IPS-18a (cell line): Measurements from ENCODE around the gene ETV2.

Source experiments
- H3K27ac ChIP-seq: one replicate; pipeline ENCODE4 v1.5.1; 2013; ENCODE audit warnings: low read length
- H3K27me3 ChIP-seq: one replicate; pipeline ENCODE4 v1.6.1; 2013; ENCODE audit warnings: mild to moderate bottlenecking, low read length; ENCODE audit not compliant: control insufficient read depth, insufficient read depth
- H3K36me3 ChIP-seq: one replicate; pipeline ENCODE4 v1.6.1; 2013; ENCODE audit warnings: low read depth, low read length; ENCODE audit not compliant: control insufficient read depth
- H3K4me1 ChIP-seq: one replicate; pipeline ENCODE4 v1.6.1; 2013; ENCODE audit warnings: low read depth, low read length; ENCODE audit not compliant: control insufficient read depth
- H3K4me3 ChIP-seq: one replicate; pipeline ENCODE4 v1.5.1; 2013; ENCODE audit warnings: low read length
- H3K9ac ChIP-seq: one replicate; pipeline ENCODE4 v1.6.1; 2013; ENCODE audit warnings: mild to moderate bottlenecking, low read length, moderate library complexity
- H3K9me3 ChIP-seq: one replicate; pipeline ENCODE4 v1.6.1; 2013; ENCODE audit warnings: low read depth, low read length; ENCODE audit not compliant: control insufficient read depth

The ETV2 gene

GRCh38 chr19:35629332-35629633 lies 12.3 kb upstream of the ETV2 start:
- Histone ChIP-seq H3K27me3 (no peaks in the 10 kb centered on the region), H3K27ac (no peak overlapping the region), H3K36me3 (peaks cover 29% of the 10 kb centered on the region)

GRCh38 chr19:35633727-35634440 lies 7.7 kb upstream of the ETV2 start:
- H3K27me3 ChIP-seq: no peaks in the 10 kb centered on the region
- H3K36me3 ChIP-seq: peaks cover 50% of the 10 kb centered on the region
- no peaks in the 10 kb centered on the region for H3K9me3 ChIP-seq
- no peak overlapping the region for H3K9ac ChIP-seq
- H3K4me1 ChIP-seq: peaks cover 2% of the 10 kb centered on the region
- no peak overlapping the region for H3K27ac ChIP-seq
- H3K4me3 ChIP-seq: no peak overlapping the region

More at GRCh38 chr19:35629332-35629633, 12.3 kb upstream of the ETV2 start:
- no peaks in the 10 kb centered on the region for H3K9me3 ChIP-seq
- no peaks in the 10 kb centered on the region for H3K4me1 ChIP-seq
- peak overlapping the region; percentile 63 for H3K9ac ChIP-seq
- H3K4me3 ChIP-seq: peak overlapping the region; percentile 81

- Histone ChIP-seq H3K27me3 (no peaks in the 10 kb centered on the region), H3K36me3 (peaks cover 42% of the 10 kb centered on the region), H3K4me1 (peaks cover 12% of the 10 kb centered on the region), H3K9ac (no peak overlapping the region), H3K4me3 (no peak overlapping the region), H3K27ac (no peak overlapping the region), H3K9me3 (no peaks in the 10 kb centered on the region)
These were observed 4.9 kb upstream of the ETV2 start for GRCh38 chr19:35636651-35637050.

- H3K4me3 ChIP-seq: no peak overlapping the region
- H3K9me3 ChIP-seq: no peaks in the 10 kb centered on the region
- H3K4me1 ChIP-seq: peaks cover 15% of the 10 kb centered on the region
- H3K27ac ChIP-seq: no peak overlapping the region
- H3K36me3 ChIP-seq: peaks cover 39% of the 10 kb centered on the region
- H3K27me3 ChIP-seq: no peaks in the 10 kb centered on the region
- H3K9ac ChIP-seq: no peak overlapping the region
These were observed 4.4 kb upstream of the ETV2 start for GRCh38 chr19:35637165-35637564.

GRCh38 chr19:35639321-35639639 lies 2.3 kb upstream of the ETV2 start:
- no peak overlapping the region for H3K4me3 ChIP-seq
- H3K36me3 ChIP-seq: peaks cover 21% of the 10 kb centered on the region
- H3K27me3 ChIP-seq: peaks cover 4% of the 10 kb centered on the region
- no peak overlapping the region for H3K27ac ChIP-seq
- H3K4me1 ChIP-seq: peaks cover 16% of the 10 kb centered on the region
- no peak overlapping the region for H3K9ac ChIP-seq
- no peaks in the 10 kb centered on the region for H3K9me3 ChIP-seq

GRCh38 chr19:35639863-35640262 lies 1.7 kb upstream of the ETV2 start:
- H3K27ac ChIP-seq: no peak overlapping the region
- H3K4me1 ChIP-seq: peaks cover 16% of the 10 kb centered on the region
- no peaks in the 10 kb centered on the region for H3K9me3 ChIP-seq
- H3K36me3 ChIP-seq: peaks cover 20% of the 10 kb centered on the region
- H3K27me3 ChIP-seq: peaks cover 4% of the 10 kb centered on the region
- no peak overlapping the region for H3K9ac ChIP-seq
- no peak overlapping the region for H3K4me3 ChIP-seq

GRCh38 chr19:35642312-35642711 lies 767 bp downstream of the ETV2 start:
- peaks cover 17% of the 10 kb centered on the region for H3K27me3 ChIP-seq
- no peak overlapping the region for H3K27ac ChIP-seq
- no peaks in the 10 kb centered on the region for H3K9me3 ChIP-seq
- peaks cover 8% of the 10 kb centered on the region for H3K36me3 ChIP-seq
- H3K4me1 ChIP-seq: peaks cover 16% of the 10 kb centered on the region
- H3K4me3 ChIP-seq: no peak overlapping the region
- no peak overlapping the region for H3K9ac ChIP-seq

- H3K9ac ChIP-seq: peak overlapping the region; percentile 47
These were observed 1.3 kb downstream of the ETV2 start for GRCh38 chr19:35642798-35643254.

GRCh38 chr19:35643255-35644205 lies 2.0 kb downstream of the ETV2 start:
- H3K4me1 ChIP-seq: peaks cover 16% of the 10 kb centered on the region
- no peaks in the 10 kb centered on the region for H3K9me3 ChIP-seq
- peak overlapping the region; percentile 47 for H3K9ac ChIP-seq
- H3K27ac ChIP-seq: no peak overlapping the region
- H3K4me3 ChIP-seq: peak overlapping the region; percentile 49
- no peaks in the 10 kb centered on the region for H3K36me3 ChIP-seq
- H3K27me3 ChIP-seq: peaks cover 17% of the 10 kb centered on the region

More at GRCh38 chr19:35642798-35643254, 1.3 kb downstream of the ETV2 start:
- H3K4me3 ChIP-seq: peak overlapping the region; percentile 49
- peaks cover 17% of the 10 kb centered on the region for H3K27me3 ChIP-seq
- peaks cover 3% of the 10 kb centered on the region for H3K36me3 ChIP-seq
- H3K4me1 ChIP-seq: peaks cover 16% of the 10 kb centered on the region
- no peaks in the 10 kb centered on the region for H3K9me3 ChIP-seq
- H3K27ac ChIP-seq: no peak overlapping the region

GRCh38 chr19:35644206-35644986 lies 2.9 kb downstream of the ETV2 start:
- no peaks in the 10 kb centered on the region for H3K36me3 ChIP-seq
- H3K9ac ChIP-seq: no peak overlapping the region
- H3K9me3 ChIP-seq: no peaks in the 10 kb centered on the region
- H3K27me3 ChIP-seq: peaks cover 17% of the 10 kb centered on the region
- H3K27ac ChIP-seq: no peak overlapping the region
- H3K4me1 ChIP-seq: peaks cover 10% of the 10 kb centered on the region
- H3K4me3 ChIP-seq: peak overlapping the region; percentile 49

GRCh38 chr19:35644987-35645679 lies 3.6 kb downstream of the ETV2 start:
- Histone ChIP-seq H3K4me1 (peaks cover 10% of the 10 kb centered on the region), H3K36me3 (no peaks in the 10 kb centered on the region), H3K4me3 (peak overlapping the region; percentile 49), H3K9ac (no peak overlapping the region), H3K27ac (no peak overlapping the region), H3K27me3 (peaks cover 17% of the 10 kb centered on the region), H3K9me3 (no peaks in the 10 kb centered on the region)
